SU-DHL-6 (cell line): Measurements from ENCODE around the gene PCP2.

Experiments used
- H2AFZ ChIP-seq: fragments of 200-600 bp; sonication (generic); 2 replicates; pipeline ENCODE4 v1.6.1; 2014; ENCODE audit warnings: low read depth, mild to moderate bottlenecking, moderate library complexity, mixed read lengths, antibody characterized with exemption, low read length; ENCODE audit not compliant: severe bottlenecking
- H3F3A ChIP-seq: fragments of 200-600 bp; shearing (Covaris generic); 2 replicates; pipeline ENCODE4 v1.6.0; 2016; ENCODE audit warnings: antibody characterized with exemption, mild to moderate bottlenecking; ENCODE audit not compliant: insufficient read depth
- H3K27ac ChIP-seq: fragments of 200-600 bp; sonication (generic); 2 replicates; pipeline ENCODE4 v1.5.1; 2016; ENCODE audit warnings: low read depth, mild to moderate bottlenecking, low read length, moderate library complexity, mixed read lengths
- H3K27me3 ChIP-seq: fragments of 200-600 bp; sonication (generic), shearing (Covaris generic); 2 replicates; pipeline ENCODE4 v1.6.0; 2014; ENCODE audit warnings: mild to moderate bottlenecking, low read length
- H3K36me3 ChIP-seq: fragments of 200-600 bp; sonication (generic); 2 replicates; pipeline ENCODE4 v1.6.1; 2014; ENCODE audit warnings: mild to moderate bottlenecking, low read length, mixed read lengths
- H3K4me2 ChIP-seq: fragments of 300-600, 200-600 bp; shearing (Covaris generic), sonication (generic); 2 replicates; pipeline ENCODE4 v1.6.0; 2014; ENCODE audit warnings: low read length, low read depth, mild to moderate bottlenecking; ENCODE audit not compliant: poor library complexity, severe bottlenecking
- H3K4me3 ChIP-seq: fragments of 200-600 bp; sonication (generic); 2 replicates; pipeline ENCODE4 v1.5.1; 2014; ENCODE audit warnings: antibody characterized with exemption, low read length, mild to moderate bottlenecking, mixed read lengths; ENCODE audit not compliant: insufficient read depth, poor library complexity, severe bottlenecking
- H3K79me2 ChIP-seq: fragments of 200-600 bp; sonication (generic); 2 replicates; pipeline ENCODE4 v1.6.1; 2014; ENCODE audit warnings: mild to moderate bottlenecking, low read length, moderate library complexity; ENCODE audit not compliant: insufficient read depth
- H3K9ac ChIP-seq: fragments of 200-600 bp; sonication (generic); 2 replicates; pipeline ENCODE4 v1.7.0; 2014; ENCODE audit warnings: mild to moderate bottlenecking, low read length
- H3K9me2 ChIP-seq: fragments of 200-600 bp; sonication (generic); replicated peaks from 2 replicates; pipeline ENCODE4 v1.6.1; 2014; ENCODE audit warnings: low read length; ENCODE audit not compliant: insufficient read depth
- H3K9me3 ChIP-seq: fragments of 200-600 bp; sonication (generic); 2 replicates; pipeline ENCODE4 v1.6.1; 2014; ENCODE audit warnings: low read length, mixed read lengths; ENCODE audit not compliant: insufficient read depth
- H4K20me1 ChIP-seq: fragments of 200-600 bp; sonication (generic); 2 replicates; pipeline ENCODE4 v1.6.1; 2014; ENCODE audit warnings: low read depth, mild to moderate bottlenecking, antibody characterized with exemption, low read length, moderate library complexity, mixed read lengths
- CTCF ChIP-seq: fragments of 200-600 bp; sonication (generic); IDR thresholded peaks from one replicate; pipeline ENCODE4 v1.5.1; 2017; ENCODE audit warnings: antibody characterized with exemption, mild to moderate bottlenecking, low read length, moderate library complexity; ENCODE audit not compliant: insufficient read depth, poor library complexity, severe bottlenecking
- EZH2phosphoT487 ChIP-seq: fragments of 200-600 bp; sonication (generic), shearing (Covaris generic); conservative IDR thresholded peaks from 2 replicates; pipeline ENCODE4 v1.6.1; 2018; ENCODE audit warnings: mild to moderate bottlenecking, antibody characterized with exemption, low read length, moderate library complexity, mixed read lengths

The PCP2 gene

GRCh38 chr19:7680606-7681339 lies 47.3 kb upstream of the PCP2 start, which contains the start of gene TRAPPC5:
Gene TRAPPC5 (plus strand): TSS chr19:7680833. CDS start chr19:7682254, 1,421 bp downstream.
- peak within 1 kb of the TSS; percentile 92 for H3K4me3 ChIP-seq
- peak within 1 kb of the TSS; percentile 93 for H3K9ac ChIP-seq
- H3K4me2 ChIP-seq, result peak within 1 kb of the TSS; percentile 76
- H4K20me1 ChIP-seq, result no peaks in the 10 kb centered on the region; the same call in 1 of the 2 replicates
- H3K36me3 ChIP-seq, result no peaks in the 10 kb centered on the region
- H2AFZ ChIP-seq, result peak within 1 kb of the TSS; percentile 90
- H3K27ac ChIP-seq, result 0 out of 2 replicates have a peak within 1 kb of the TSS, but pooled peaks have one; percentile 34
- H3F3A ChIP-seq, result no peaks in the 10 kb centered on the region
- H3K9me3 ChIP-seq, result no peaks in the 10 kb centered on the region
- H3K9me2 ChIP-seq, result no peaks in the 10 kb centered on the region
- TF ChIP-seq CTCF (peak; percentile 82), EZH2phosphoT487 (no peak)
- H3K79me2 ChIP-seq, result 0 out of 2 replicates have a peak, but pooled peaks cover 6% of the 10 kb centered on the region
- no peaks in the 10 kb centered on the region for H3K27me3 ChIP-seq

GRCh38 chr19:7679771-7680605 lies 46.5 kb upstream of the PCP2 start:
- Histone ChIP-seq H3K27ac (no peak overlapping the region), H3F3A (no peaks in the 10 kb centered on the region), H3K79me2 (0 out of 2 replicates have a peak, but pooled peaks cover 6% of the 10 kb centered on the region), H3K9ac (peak overlapping the region; percentile 93), H3K9me3 (no peaks in the 10 kb centered on the region), H3K4me3 (peak overlapping the region; percentile 38), H3K4me2 (peak overlapping the region; percentile 76), H3K9me2 (no peaks in the 10 kb centered on the region), H4K20me1 (no peaks in the 10 kb centered on the region), H3K36me3 (no peaks in the 10 kb centered on the region), H3K27me3 (no peaks in the 10 kb centered on the region), H2AFZ (peak overlapping the region; percentile 90)
- TF ChIP-seq EZH2phosphoT487 (no peak), CTCF (no peak)

GRCh38 chr19:7678971-7679751 lies 45.6 kb upstream of the PCP2 start:
- Histone ChIP-seq H3K27ac (no peak overlapping the region), H3F3A (no peaks in the 10 kb centered on the region), H3K9me2 (no peaks in the 10 kb centered on the region), H3K9me3 (no peaks in the 10 kb centered on the region), H3K9ac (no peak overlapping the region), H2AFZ (no peak overlapping the region), H4K20me1 (no peaks in the 10 kb centered on the region), H3K27me3 (no peaks in the 10 kb centered on the region), H3K4me2 (no peak overlapping the region), H3K79me2 (0 out of 2 replicates have a peak, but pooled peaks cover 6% of the 10 kb centered on the region), H3K36me3 (no peaks in the 10 kb centered on the region), H3K4me3 (no peak overlapping the region)
- no peak for TF ChIP-seq EZH2phosphoT487
- TF ChIP-seq CTCF, result peak; percentile 37
